HEK293 (cell line): ENCODE data around the gene TCF7L2.
A peak's percentile ranks its signal among the peaks of the same experiment; 100 is the strongest.

Experiments
- CTCF ChIA-PET: fragments of 350-600 bp; formaldehyde crosslinking; extraction: SDS; loops from one replicate; lab custom pipeline; 2021; ENCODE audit warnings: antibody characterized with exemption; lab: Yijun Ruan, JAX
- POLR2A ChIA-PET: fragments of 300-600 bp; formaldehyde crosslinking; extraction: SDS; loops from one replicate; lab custom pipeline; 2020; ENCODE audit warnings: antibody characterized with exemption, inconsistent platforms; lab: Yijun Ruan, JAX
- H3K27ac ChIP-seq: fragments of 200-500 bp; sonication (Bioruptor generic); 2 replicates; pipeline ENCODE4 v1.5.1; 2014; ENCODE audit warnings: low read depth, low read length, control low read depth, inconsistent platforms; ENCODE audit errors: extremely low read depth
- H3K36me3 ChIP-seq, 2 experiments: fragments of 200-500 bp in 1 of 2; sonication (Bioruptor generic) in 1 of 2; 1 replicate in 1 of 2; 2 replicates in 1 of 2; pipeline ENCODE4 v1.5.1; 2014 to 2017; ENCODE audit warnings: inconsistent platforms in 2 of 2, low read length in 2 of 2; ENCODE audit not compliant: control insufficient read depth in 2 of 2, insufficient read depth in 1 of 2
- H3K4me1 ChIP-seq: fragments of 200-500 bp; sonication (Bioruptor generic); 2 replicates; pipeline ENCODE4 v1.5.1; 2014; ENCODE audit warnings: mild to moderate bottlenecking, low read length, inconsistent platforms; ENCODE audit not compliant: control insufficient read depth, insufficient read depth
- H3K4me3 ChIP-seq: 2 replicates; pipeline ENCODE4 v1.5.1; 2011; ENCODE audit warnings: low read depth, mild to moderate bottlenecking, control low read depth, low read length, moderate library complexity
- H3K9me3 ChIP-seq: fragments of 200-500 bp; sonication (Bioruptor generic); 2 replicates; pipeline ENCODE4 v1.5.1; 2014; ENCODE audit warnings: low read depth, low read length, inconsistent platforms; ENCODE audit not compliant: control insufficient read depth, insufficient read depth
- ATF2 ChIP-seq: fragments of 450-650 bp; formaldehyde crosslinking; IDR thresholded peaks from 2 replicates; pipeline ENCODE4 v1.5.1; 2016; ENCODE audit warnings: missing biosample characterization, missing genetic modification characterization, low read depth
- GFI1B ChIP-seq: fragments of 450-650 bp; formaldehyde crosslinking; IDR thresholded peaks from 2 replicates; pipeline ENCODE4 v1.5.1; 2016; ENCODE audit warnings: missing biosample characterization, missing genetic modification characterization
- GLIS1 ChIP-seq: fragments of 450-650 bp; formaldehyde crosslinking; IDR thresholded peaks from 2 replicates; pipeline ENCODE4 v1.5.1; 2016; ENCODE audit warnings: missing biosample characterization, missing genetic modification characterization
- GLIS2 ChIP-seq: fragments of 450-650 bp; formaldehyde crosslinking; IDR thresholded peaks from 2 replicates; pipeline ENCODE4 v1.5.1; 2016; ENCODE audit warnings: missing biosample characterization, missing genetic modification characterization
- HOXC10 ChIP-seq: sonication (generic); formaldehyde crosslinking; IDR thresholded peaks from 2 replicates; pipeline ENCODE4 v1.8.1; 2023; ENCODE audit warnings: mild to moderate bottlenecking, missing genetic modification reagents
- INSM2 ChIP-seq: fragments of 450-650 bp; formaldehyde crosslinking; IDR thresholded peaks from 2 replicates; pipeline ENCODE4 v1.5.1; 2016; ENCODE audit warnings: missing biosample characterization, missing genetic modification characterization
- MYNN ChIP-seq: fragments of 450-650 bp; formaldehyde crosslinking; IDR thresholded peaks from 2 replicates; pipeline ENCODE4 v1.5.1; 2016; ENCODE audit warnings: missing biosample characterization, missing genetic modification characterization, borderline replicate concordance
- OSR2 ChIP-seq: fragments of 450-650 bp; formaldehyde crosslinking; IDR thresholded peaks from 2 replicates; pipeline ENCODE4 v1.5.1; 2016; ENCODE audit warnings: missing biosample characterization, missing genetic modification characterization
- OVOL3 ChIP-seq: fragments of 450-650 bp; formaldehyde crosslinking; IDR thresholded peaks from 2 replicates; pipeline ENCODE4 v1.5.1; 2016; ENCODE audit warnings: missing biosample characterization, missing genetic modification characterization
- PRDM1 ChIP-seq: fragments of 450-650 bp; formaldehyde crosslinking; IDR thresholded peaks from 2 replicates; pipeline ENCODE4; 2016; ENCODE audit warnings: missing biosample characterization, missing genetic modification characterization
- SCRT2 ChIP-seq: fragments of 450-650 bp; formaldehyde crosslinking; IDR thresholded peaks from 2 replicates; pipeline ENCODE4 v1.5.1; 2016; ENCODE audit warnings: missing biosample characterization, missing genetic modification characterization
- ZBTB44 ChIP-seq: fragments of 450-650 bp; IDR thresholded peaks from 2 replicates; pipeline ENCODE4 v1.5.1; 2018; ENCODE audit warnings: missing biosample characterization, mild to moderate bottlenecking, missing genetic modification characterization
- ZBTB48 ChIP-seq: fragments of 450-650 bp; formaldehyde crosslinking; IDR thresholded peaks from 2 replicates; pipeline ENCODE4 v1.5.1; 2016; ENCODE audit warnings: missing biosample characterization, missing genetic modification characterization
- ZNF121 ChIP-seq: fragments of 450-650 bp; formaldehyde crosslinking; IDR thresholded peaks from 2 replicates; pipeline ENCODE4 v1.5.1; 2016; ENCODE audit warnings: missing biosample characterization, missing genetic modification characterization
- ZNF16 ChIP-seq: fragments of 450-650 bp; formaldehyde crosslinking; IDR thresholded peaks from 2 replicates; pipeline ENCODE4 v1.5.1; 2016; ENCODE audit warnings: low read depth, missing biosample characterization, missing genetic modification characterization
- ZNF274 ChIP-seq, 2 experiments: fragments of 200-500 bp in 1 of 2; fragments of 450-650 bp in 1 of 2; sonication (Bioruptor generic) in 1 of 2; formaldehyde crosslinking in 1 of 2; IDR thresholded peaks; 2 replicates each; pipeline versions ENCODE4 v1.5.1 to v1.6.1; 2014 to 2016; ENCODE audit warnings: borderline replicate concordance in 1 of 2, inconsistent platforms in 1 of 2, low read length in 1 of 2, missing biosample characterization in 1 of 2, missing genetic modification characterization in 1 of 2
- ZNF362 ChIP-seq: fragments of 450-650 bp; formaldehyde crosslinking; IDR thresholded peaks from 2 replicates; pipeline ENCODE4 v1.5.1; 2016; ENCODE audit warnings: missing biosample characterization, missing genetic modification characterization
- ZNF394 ChIP-seq: fragments of 450-650 bp; formaldehyde crosslinking; IDR thresholded peaks from 2 replicates; pipeline ENCODE4 v1.5.1; 2016; ENCODE audit warnings: missing biosample characterization, missing genetic modification characterization, mild to moderate bottlenecking, moderate library complexity, borderline replicate concordance
- ZNF530 ChIP-seq: fragments of 450-650 bp; formaldehyde crosslinking; IDR thresholded peaks from 2 replicates; pipeline ENCODE4 v1.5.1; 2016; ENCODE audit warnings: low read depth, missing biosample characterization, missing genetic modification characterization
- ZNF548 ChIP-seq: fragments of 450-650 bp; formaldehyde crosslinking; IDR thresholded peaks from 2 replicates; pipeline ENCODE4 v1.5.1; 2016; ENCODE audit warnings: missing biosample characterization, missing genetic modification characterization
- ZNF585B ChIP-seq: fragments of 450-650 bp; formaldehyde crosslinking; IDR thresholded peaks from 2 replicates; pipeline ENCODE4 v1.5.1; 2016; ENCODE audit warnings: missing biosample characterization, missing genetic modification characterization
- ZNF624 ChIP-seq: fragments of 450-650 bp; formaldehyde crosslinking; IDR thresholded peaks from 2 replicates; pipeline ENCODE4 v1.5.1; 2017; ENCODE audit warnings: missing biosample characterization, missing genetic modification characterization
- ZNF626 ChIP-seq: fragments of 450-650 bp; sonication (Bioruptor Pico); formaldehyde crosslinking; IDR thresholded peaks from 2 replicates; pipeline ENCODE4 v1.5.1; 2018; ENCODE audit warnings: missing biosample characterization, missing genetic modification characterization, inconsistent platforms
- ZNF768 ChIP-seq: fragments of 450-650 bp; formaldehyde crosslinking; IDR thresholded peaks from 2 replicates; pipeline ENCODE4 v1.5.1; 2018; ENCODE audit warnings: missing biosample characterization, mild to moderate bottlenecking, missing genetic modification characterization

TCF7L2 gene

GRCh38 chr10:113158183-113158582 is 208.1 kb downstream of the TCF7L2 start:
- Histone ChIP-seq H3K27ac (no peak overlapping the region), H3K4me3 (no peak overlapping the region), H3K36me3 (peaks cover 22 to 59% of the 10 kb centered on the region in 2 experiments), H3K9me3 (no peaks in the 10 kb centered on the region), H3K4me1 (no peaks in the 10 kb centered on the region)
- no peak for TF ChIP-seq GLIS2 (tag by site-specific recombination)
- no peak for TF ChIP-seq ZNF394 (tag by site-specific recombination)
- no peak for TF ChIP-seq ZNF121
- no peak for TF ChIP-seq ZNF624 (tag by site-specific recombination)
- no peak for TF ChIP-seq OSR2 (tag by site-specific recombination)
- no peak for TF ChIP-seq ZNF768 (tag by site-specific recombination)
- TF ChIP-seq OVOL3 (tag by site-specific recombination), result no peak
- no peak for TF ChIP-seq ZBTB44 (tag by site-specific recombination)
- TF ChIP-seq ZNF530 (tag by site-specific recombination), result no peak
- no peak for TF ChIP-seq ZNF274 (IDR thresholded peaks at IDR 0.05; ENCODE audit: low read length)
- TF ChIP-seq ZNF274 (tag by site-specific recombination; IDR thresholded peaks at IDR 0.05; ENCODE audit: borderline replicate concordance), result no peak
- TF ChIP-seq SCRT2 (tag by site-specific recombination), result no peak
- TF ChIP-seq ZNF585B (tag by site-specific recombination), result no peak
- TF ChIP-seq ATF2, result no peak
- no peak for TF ChIP-seq ZBTB48
- TF ChIP-seq GFI1B (tag by site-specific recombination), result no peak
- no peak for TF ChIP-seq ZNF16 (tag by site-specific recombination)
- no peak for TF ChIP-seq MYNN (tag by site-specific recombination)
- ChIA-PET POLR2A (no interaction called here), CTCF (interaction anchor here (0.6 to 1.3 kb wide), 2 partner anchors 8 to 12 kb away, joined by 3 to 10 read pairs; no protein-coding TSS in a partner anchor)

GRCh38 chr10:113159563-113159962 is 209.5 kb downstream of the TCF7L2 start:
- H3K9me3 ChIP-seq, result no peaks in the 10 kb centered on the region
- no peaks in the 10 kb centered on the region for H3K4me1 ChIP-seq
- no peak overlapping the region for H3K4me3 ChIP-seq
- H3K27ac ChIP-seq, result no peak overlapping the region
- POLR2A ChIA-PET, result no interaction called here
- TF ChIP-seq SCRT2 (tag by site-specific recombination) (no peak), ZNF548 (tag by site-specific recombination) (no peak), PRDM1 (peak; percentile 83), HOXC10 (CRISPR knock-in tag) (no peak), ZNF362 (no peak), ZNF626 (tag by site-specific recombination) (no peak), INSM2 (no peak), GLIS1 (tag by site-specific recombination) (no peak)
- CTCF ChIA-PET, result interaction anchor here (0.7 kb wide), 2 partner anchors 12 to 158 kb away, joined by 4 to 7 read pairs; no protein-coding TSS in a partner anchor
- peaks cover 20 to 45% of the 10 kb centered on the region in 2 experiments for H3K36me3 ChIP-seq
